ENCODE measurements around the gene SIM2. TPM values are rescaled to one million over a fixed set of nuclear protein-coding genes. Genes with fewer than 3 reads are reported as not detected.

SIM2 gene
- total RNA-seq, 2 experiments from 2014 or later: 0.05 to 0.19 TPM

DNA sequence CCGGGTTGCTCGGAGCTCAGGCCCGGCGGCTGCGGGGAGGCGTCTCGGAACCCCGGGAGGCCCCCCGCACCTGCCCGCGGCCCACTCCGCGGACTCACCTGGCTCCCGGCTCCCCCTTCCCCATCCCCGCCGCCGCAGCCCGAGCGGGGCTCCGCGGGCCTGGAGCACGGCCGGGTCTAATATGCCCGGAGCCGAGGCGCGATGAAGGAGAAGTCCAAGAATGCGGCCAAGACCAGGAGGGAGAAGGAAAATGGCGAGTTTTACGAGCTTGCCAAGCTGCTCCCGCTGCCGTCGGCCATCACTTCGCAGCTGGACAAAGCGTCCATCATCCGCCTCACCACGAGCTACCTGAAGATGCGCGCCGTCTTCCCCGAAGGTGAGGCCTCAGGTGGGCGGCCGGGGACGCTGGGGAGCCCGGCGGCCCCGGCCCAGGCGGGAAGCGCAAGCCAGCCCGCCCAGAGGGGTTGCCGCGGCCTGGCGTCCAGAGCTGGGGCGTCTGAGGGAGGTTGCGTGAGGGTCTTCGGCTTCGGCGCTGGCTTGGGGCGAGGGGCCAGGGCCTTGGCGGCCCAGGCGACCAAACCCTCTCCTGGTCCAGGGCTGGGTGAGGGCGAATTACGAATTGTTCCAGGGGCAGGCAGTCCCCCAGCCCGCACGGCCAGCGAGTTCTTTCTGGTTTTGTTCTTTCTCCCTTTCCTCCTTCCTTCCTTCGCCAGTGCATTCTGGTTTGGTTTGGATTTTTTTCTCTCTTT, 805 bp downstream of the SIM2 start:
- Mint-ChIP-seq H3K4me3 (peak overlapping the region; percentile 32), H3K36me3 (ENCODE audit: low read depth) (peaks cover 2% of the 10 kb centered on the region), H3K27ac (peak overlapping the region; percentile 55), H3K4me1 (peaks cover 14% of the 10 kb centered on the region), H3K27me3 (peaks cover 76% of the 10 kb centered on the region), H3K9me3 (no peaks in the 10 kb centered on the region)
- DNase-seq: no peak
- ChIA-PET CTCF (no interaction called here), POLR2A (no interaction called here)

DNA sequence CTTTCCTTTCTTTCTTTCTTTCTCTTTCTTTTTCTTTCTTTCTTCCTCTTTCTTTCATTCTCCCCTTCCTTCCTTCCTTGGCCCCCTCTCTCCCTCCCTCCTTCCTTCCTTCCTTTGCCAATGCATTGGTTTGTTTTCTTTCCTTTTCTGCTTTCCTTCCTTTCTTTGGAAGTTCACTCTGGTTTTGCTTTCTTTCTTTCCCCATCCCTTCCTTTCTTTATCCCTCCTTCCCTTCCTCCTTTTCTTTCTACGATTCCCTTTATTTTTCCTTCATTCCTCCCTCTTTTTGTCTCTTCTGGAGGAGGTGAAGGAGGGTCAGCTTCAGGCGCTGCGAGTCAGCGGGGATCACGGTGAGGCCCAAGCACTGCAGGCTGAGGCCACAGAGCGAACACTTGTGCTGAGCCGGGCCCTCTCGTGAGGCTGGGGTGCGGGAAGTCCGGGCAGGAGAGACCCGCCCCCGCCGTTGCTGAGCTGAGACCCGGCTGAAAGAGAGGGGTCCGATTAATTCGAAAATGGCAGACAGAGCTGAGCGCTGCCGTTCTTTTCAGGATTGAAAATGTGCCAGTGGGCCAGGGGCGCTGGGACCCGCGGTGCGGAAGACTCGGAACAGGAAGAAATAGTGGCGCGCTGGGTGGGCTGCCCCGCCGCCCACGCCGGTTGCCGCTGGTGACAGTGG, 1.5 kb downstream of the SIM2 start:
- Mint-ChIP-seq H3K9me3 (no peaks in the 10 kb centered on the region), H3K27me3 (peaks cover 76% of the 10 kb centered on the region), H3K27ac (peak overlapping the region; percentile 55), H3K4me1 (peaks cover 14% of the 10 kb centered on the region), H3K4me3 (peak overlapping the region; percentile 32), H3K36me3 (ENCODE audit: low read depth) (peaks cover 2% of the 10 kb centered on the region)
- ChIA-PET CTCF (no interaction called here), POLR2A (no interaction called here)
- DNase-seq: no peak

DNA sequence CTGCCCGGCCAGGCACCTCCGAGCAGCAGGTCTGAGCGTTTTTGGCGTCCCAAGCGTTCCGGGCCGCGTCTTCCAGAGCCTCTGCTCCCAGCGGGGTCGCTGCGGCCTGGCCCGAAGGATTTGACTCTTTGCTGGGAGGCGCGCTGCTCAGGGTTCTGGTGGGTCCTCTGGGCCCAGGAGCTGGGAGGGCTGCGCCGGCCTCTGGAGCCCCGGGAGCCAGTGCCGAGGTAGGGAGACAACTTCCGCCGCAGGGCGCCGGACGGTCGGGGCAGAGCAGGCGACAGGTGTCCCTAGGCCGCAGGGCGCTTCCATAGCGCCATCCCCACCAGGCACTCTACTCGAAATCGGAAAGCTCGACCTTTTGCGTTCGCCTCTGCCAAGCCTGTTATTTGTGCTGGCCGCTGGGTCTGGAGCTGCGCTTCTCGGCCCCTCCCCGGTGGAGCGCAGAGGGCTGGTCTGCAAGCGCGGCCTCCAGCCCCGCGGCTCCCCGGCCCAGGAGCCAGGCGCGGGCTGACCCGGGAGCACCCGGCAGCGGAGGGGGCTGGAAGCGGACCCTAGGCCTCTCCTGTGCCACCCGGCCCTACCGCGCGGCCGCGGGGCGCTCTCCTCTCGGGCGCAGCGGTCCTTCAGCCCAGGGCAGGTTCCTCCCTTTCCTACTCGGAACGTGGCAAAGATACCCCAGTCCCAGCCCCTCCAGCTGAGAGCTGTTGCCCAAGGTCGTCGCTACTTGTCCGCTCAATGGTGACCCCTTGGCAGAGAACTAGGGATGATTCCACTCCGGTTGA, 2.2 kb downstream of the SIM2 start:
- POLR2A ChIA-PET: no interaction called here
- peaks cover 76% of the 10 kb centered on the region for H3K27me3 Mint-ChIP-seq
- H3K4me1 Mint-ChIP-seq: peaks cover 15% of the 10 kb centered on the region
- H3K4me3 Mint-ChIP-seq: peak overlapping the region; percentile 30
- DNase-seq: no peak
- H3K36me3 Mint-ChIP-seq (ENCODE audit: low read depth): peaks cover 2% of the 10 kb centered on the region
- no peak overlapping the region for H3K27ac Mint-ChIP-seq
- CTCF ChIA-PET: interaction anchor here (1.8 kb wide), 1 partner anchor 10 kb away, joined by 5 read pairs; no protein-coding TSS in a partner anchor
- H3K9me3 Mint-ChIP-seq: no peaks in the 10 kb centered on the region

DNA sequence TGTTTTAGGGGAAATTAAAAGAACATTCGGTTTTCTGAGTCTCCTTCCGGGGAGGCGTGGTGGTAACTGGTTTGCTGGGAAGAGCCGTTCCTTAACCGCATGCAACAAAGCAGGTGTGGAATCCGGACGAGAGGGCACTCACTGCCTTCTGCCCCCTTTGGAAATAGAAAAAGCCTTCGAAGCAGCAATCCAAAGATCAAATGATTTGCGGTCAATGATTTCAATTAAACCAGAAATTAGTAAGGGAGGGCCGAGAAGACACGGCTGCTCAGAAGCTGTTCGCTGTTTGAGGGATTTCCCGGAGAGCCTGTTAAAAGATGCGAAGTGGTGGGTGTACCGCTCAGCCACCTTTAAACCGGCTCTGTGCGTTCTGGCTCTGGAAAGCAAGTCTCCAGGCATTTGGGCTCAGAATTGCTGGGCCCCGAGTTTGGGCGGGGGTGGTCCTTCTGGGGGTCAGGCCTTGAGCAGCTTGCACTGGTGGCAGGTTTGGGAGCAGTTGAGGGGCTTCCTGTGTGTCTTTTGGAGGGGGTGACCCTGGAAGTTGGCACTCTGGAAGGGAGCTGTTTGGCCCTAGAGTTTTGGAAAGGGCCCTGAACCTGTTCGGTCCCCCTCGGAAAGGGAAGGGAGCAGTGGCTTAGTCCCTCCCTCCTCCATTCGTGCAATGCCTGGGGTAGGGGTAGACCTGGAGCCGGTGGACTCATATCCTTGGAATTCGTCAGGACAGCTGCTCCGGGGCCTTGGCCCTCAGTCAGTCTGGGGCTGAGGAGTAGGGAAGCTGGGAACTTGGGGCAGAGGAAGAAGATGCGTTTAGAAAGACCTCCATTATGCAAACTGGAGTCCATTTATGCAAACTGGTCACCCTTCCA, 3.1 kb downstream of the SIM2 start:
- Mint-ChIP-seq H3K27ac (no peak overlapping the region), H3K4me1 (peaks cover 22% of the 10 kb centered on the region), H3K27me3 (peaks cover 76% of the 10 kb centered on the region), H3K4me3 (peak overlapping the region; percentile 30), H3K9me3 (no peaks in the 10 kb centered on the region), H3K36me3 (ENCODE audit: low read depth) (peaks cover 2% of the 10 kb centered on the region)
- no peak for DNase-seq
- ChIA-PET POLR2A (no interaction called here), CTCF (interaction anchor here (1.8 kb wide), 1 partner anchor 9 kb away, joined by 5 read pairs; no protein-coding TSS in a partner anchor)

DNA sequence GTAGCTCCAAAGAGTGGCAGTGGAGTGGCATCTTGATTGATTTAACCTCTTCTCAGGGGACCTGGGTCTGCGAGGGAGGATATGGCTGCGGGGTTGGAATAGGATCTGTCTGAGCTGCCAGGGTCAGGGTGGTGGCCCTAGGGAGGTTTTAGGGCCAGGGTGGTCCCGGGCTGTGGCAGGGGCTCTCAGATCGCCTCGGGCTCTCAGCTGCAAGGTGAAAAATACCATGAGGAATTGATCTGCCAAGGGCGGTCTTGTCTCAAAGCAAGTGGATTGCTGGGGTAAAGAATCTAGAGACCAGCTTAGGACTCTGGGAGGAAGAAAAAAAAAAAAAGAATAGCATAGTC, 3.7 kb downstream of the SIM2 start:
- peaks cover 2% of the 10 kb centered on the region for H3K36me3 Mint-ChIP-seq (ENCODE audit: low read depth)
- ChIA-PET POLR2A (no interaction called here), CTCF (interaction anchor here (1.8 kb wide), 1 partner anchor 8 kb away, joined by 5 read pairs; no protein-coding TSS in a partner anchor)
- H3K27me3 Mint-ChIP-seq: peaks cover 75% of the 10 kb centered on the region
- H3K4me3 Mint-ChIP-seq: no peak overlapping the region
- no peak for DNase-seq
- H3K27ac Mint-ChIP-seq: no peak overlapping the region
- H3K9me3 Mint-ChIP-seq: no peaks in the 10 kb centered on the region
- peaks cover 25% of the 10 kb centered on the region for H3K4me1 Mint-ChIP-seq

DNA sequence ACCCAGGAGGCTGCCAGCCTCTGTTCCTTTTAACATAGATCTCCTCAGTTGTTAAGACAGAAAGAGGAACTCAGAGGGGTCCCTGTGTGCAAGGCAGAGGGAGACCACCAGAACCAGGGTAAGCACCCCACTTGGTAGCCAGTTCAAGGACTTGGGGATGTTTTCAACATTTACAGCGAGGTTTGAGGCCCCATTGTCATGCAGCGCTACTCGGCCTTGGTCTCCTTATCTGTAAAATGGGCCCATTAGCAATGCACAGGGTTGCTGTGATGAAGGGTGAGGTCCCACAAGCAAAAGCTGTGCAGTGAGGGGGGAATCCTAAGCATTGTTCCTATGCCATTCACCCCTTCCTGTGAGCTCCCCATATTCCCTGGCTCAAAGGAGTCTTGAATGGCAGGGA, 4.2 kb downstream of the SIM2 start:
- no peak overlapping the region for H3K27ac Mint-ChIP-seq
- DNase-seq: no peak
- no peaks in the 10 kb centered on the region for H3K9me3 Mint-ChIP-seq
- CTCF ChIA-PET: interaction anchor here (1.8 kb wide), 1 partner anchor 8 kb away, joined by 5 read pairs; no protein-coding TSS in a partner anchor
- POLR2A ChIA-PET: no interaction called here
- peaks cover 25% of the 10 kb centered on the region for H3K4me1 Mint-ChIP-seq
- peaks cover 2% of the 10 kb centered on the region for H3K36me3 Mint-ChIP-seq (ENCODE audit: low read depth)
- peaks cover 73% of the 10 kb centered on the region for H3K27me3 Mint-ChIP-seq
- no peak overlapping the region for H3K4me3 Mint-ChIP-seq

DNA sequence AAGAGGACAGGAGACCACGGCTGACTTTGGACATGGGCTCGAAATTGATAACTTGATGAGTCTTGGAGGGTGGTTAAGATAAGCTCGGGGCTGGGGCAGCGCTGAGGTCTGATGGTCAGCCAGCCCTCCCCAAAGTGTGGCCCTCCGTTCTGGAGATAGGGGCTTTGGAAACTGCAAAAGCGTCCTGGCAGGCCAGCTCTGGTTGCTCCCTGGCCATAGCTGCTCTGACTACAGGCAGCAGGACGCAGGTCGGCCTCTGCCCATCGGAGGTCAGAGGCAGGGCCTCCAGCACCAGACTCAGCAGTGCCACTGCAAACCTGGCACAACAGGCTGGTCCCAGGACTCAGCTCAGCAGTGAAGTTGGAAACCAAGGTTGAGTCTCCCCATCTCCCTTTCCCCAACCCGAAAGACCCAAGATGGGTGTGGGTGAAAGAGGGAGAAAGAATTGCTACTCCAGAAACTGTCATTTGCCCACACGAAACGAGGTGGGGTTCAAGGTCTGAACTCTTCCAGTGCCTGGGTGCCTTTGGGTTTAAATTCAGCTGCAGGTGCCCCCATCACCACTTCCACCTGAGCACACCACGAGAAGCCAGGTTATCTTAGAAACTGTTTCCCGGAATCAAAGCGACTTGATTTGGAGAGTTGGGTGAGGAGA, 4.8 kb downstream of the SIM2 start:
- Mint-ChIP-seq H3K9me3 (no peaks in the 10 kb centered on the region), H3K27me3 (peaks cover 78% of the 10 kb centered on the region), H3K4me1 (peaks cover 29% of the 10 kb centered on the region), H3K4me3 (no peak overlapping the region), H3K36me3 (ENCODE audit: low read depth) (peaks cover 5% of the 10 kb centered on the region), H3K27ac (no peak overlapping the region)
- CTCF ChIA-PET: no interaction called here
- DNase-seq: no peak
- POLR2A ChIA-PET: no interaction called here

DNA sequence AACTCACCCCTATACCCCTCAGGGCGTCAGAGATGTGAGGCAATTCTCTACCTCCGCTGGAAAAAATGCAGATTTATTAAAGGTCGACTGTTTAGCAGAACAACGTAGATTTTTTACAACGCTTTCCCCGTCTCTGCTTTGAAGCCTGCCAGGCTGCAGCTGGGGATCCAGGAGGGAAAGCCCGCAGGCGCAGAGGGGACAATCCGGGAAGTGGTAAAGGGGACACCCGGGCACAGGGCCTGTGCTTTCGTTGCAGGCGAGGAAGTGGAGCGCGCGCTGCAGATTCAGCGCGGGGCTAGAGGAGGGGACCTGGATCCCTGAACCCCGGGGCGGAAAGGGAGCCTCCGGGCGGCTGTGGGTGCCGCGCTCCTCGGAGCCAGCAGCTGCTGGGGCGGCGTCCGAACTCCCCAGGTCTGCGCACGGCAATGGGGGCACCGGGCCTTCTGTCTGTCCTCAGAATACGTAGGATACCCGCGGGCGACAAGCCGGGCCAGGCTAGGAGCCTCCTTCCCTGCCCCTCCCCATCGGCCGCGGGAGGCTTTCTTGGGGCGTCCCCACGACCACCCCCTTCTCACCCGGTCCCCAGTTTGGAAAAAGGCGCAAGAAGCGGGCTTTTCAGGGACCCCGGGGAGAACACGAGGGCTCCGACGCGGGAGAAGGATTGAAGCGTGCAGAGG, 5.5 kb downstream of the SIM2 start:
- Mint-ChIP-seq H3K4me1 (peaks cover 30% of the 10 kb centered on the region), H3K27me3 (peaks cover 80% of the 10 kb centered on the region), H3K36me3 (ENCODE audit: low read depth) (peaks cover 5% of the 10 kb centered on the region), H3K9me3 (no peaks in the 10 kb centered on the region), H3K4me3 (no peak overlapping the region), H3K27ac (no peak overlapping the region)
- DNase-seq: no peak
- ChIA-PET CTCF (no interaction called here), POLR2A (no interaction called here)

DNA sequence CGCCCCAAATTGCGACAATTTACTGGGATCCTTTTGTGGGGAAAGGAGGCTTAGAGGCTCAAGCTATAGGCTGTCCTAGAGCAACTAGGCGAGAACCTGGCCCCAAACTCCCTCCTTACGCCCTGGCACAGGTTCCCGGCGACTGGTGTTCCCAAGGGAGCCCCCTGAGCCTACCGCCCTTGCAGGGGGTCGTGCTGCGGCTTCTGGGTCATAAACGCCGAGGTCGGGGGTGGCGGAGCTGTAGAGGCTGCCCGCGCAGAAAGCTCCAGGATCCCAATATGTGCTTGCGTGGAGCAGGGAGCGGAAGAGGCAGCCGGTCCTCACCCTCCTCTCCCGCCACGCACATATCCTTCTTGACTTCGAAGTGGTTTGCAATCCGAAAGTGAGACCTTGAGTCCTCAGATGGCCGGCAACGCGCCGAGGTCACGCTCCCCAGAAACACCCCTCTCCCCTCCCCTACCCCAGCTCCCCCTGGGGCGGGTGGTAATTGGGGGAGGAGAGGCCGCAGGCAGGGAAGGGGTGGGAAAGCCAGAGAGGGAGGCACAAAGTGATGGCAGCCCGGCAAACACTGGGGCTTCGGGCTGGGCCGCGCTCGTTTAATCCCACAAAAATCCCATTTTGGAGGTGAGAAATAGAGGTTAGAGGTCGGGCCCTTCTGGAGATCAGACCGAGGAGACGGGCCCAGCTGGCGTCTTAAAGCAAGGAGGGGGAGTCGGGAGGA, 6.2 kb downstream of the SIM2 start:
- ChIA-PET CTCF (no interaction called here), POLR2A (no interaction called here)
- no peak for DNase-seq
- Mint-ChIP-seq H3K27ac (peak overlapping the region; percentile 5), H3K4me3 (no peak overlapping the region), H3K36me3 (ENCODE audit: low read depth) (peaks cover 4% of the 10 kb centered on the region), H3K27me3 (peaks cover 85% of the 10 kb centered on the region), H3K4me1 (peaks cover 30% of the 10 kb centered on the region), H3K9me3 (no peaks in the 10 kb centered on the region)

DNA sequence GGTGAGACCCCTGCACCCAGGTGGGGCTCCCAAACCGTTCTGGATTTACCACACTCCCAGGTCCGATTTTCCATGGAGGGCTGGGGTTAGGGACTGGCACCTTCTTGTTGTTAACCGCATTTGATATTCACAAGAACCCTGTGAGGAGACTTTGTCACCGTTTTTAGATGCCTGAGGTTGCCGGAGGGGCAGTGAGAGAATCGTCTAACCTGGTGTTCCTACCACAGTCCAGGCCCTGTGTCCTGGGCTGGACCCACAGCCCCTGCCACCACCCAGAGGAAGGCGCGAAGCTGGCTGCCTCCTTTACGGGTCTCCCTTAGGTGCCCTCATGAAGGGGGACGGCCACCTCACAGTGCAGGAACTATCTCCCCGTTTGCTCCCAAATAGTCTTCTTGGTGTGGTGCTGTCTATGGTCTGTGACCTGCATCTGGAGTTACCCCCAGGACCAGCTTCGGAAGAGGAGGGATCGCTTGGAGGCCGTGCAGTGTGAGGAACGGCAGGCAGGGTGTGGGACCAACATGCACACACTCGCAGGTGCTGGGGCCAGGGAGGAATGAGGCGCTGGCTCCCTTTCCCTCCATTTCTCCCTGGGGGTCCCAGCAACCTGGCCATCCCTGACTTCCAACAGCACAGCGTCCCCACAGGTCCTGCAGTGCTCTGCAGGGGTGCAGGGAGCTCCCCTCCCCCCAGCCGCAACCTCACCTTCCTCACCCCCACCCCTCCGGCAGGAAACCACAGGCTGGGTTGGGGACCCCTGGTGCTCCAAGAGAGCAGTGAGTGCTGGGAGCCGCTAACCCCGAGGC, 7.0 kb downstream of the SIM2 start:
- H3K4me1 Mint-ChIP-seq: peaks cover 24% of the 10 kb centered on the region
- no peak overlapping the region for H3K4me3 Mint-ChIP-seq
- no peak overlapping the region for H3K27ac Mint-ChIP-seq
- CTCF ChIA-PET: interaction anchor here (0.7 kb wide), 1 partner anchor 14 kb away, joined by 3 read pairs; no protein-coding TSS in a partner anchor
- POLR2A ChIA-PET: no interaction called here
- H3K36me3 Mint-ChIP-seq (ENCODE audit: low read depth): peaks cover 3% of the 10 kb centered on the region
- peaks cover 85% of the 10 kb centered on the region for H3K27me3 Mint-ChIP-seq
- no peaks in the 10 kb centered on the region for H3K9me3 Mint-ChIP-seq
- no peak for DNase-seq

DNA sequence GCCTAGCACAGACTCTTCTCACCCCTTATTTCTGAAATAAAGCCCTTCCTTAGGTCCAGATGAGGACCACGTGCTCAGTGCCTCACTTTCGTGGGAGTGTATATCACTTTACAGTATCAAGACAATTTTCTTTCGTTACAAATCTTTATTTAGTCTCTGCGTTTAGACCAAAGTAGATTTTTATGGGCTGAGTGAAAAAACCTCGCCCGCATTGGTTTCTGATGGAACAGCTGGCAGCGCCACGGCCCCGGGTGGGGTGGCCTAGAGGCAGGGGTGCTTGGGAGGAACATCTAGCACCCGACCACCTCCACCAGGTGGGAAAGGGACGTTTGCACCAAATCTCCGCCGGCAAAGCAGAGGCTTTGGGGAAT, 7.6 kb downstream of the SIM2 start:
- Mint-ChIP-seq H3K27ac (no peak overlapping the region), H3K27me3 (peaks cover 87% of the 10 kb centered on the region), H3K9me3 (no peaks in the 10 kb centered on the region), H3K4me3 (no peak overlapping the region), H3K4me1 (peaks cover 23% of the 10 kb centered on the region), H3K36me3 (ENCODE audit: low read depth) (peaks cover 3% of the 10 kb centered on the region)
- CTCF ChIA-PET: interaction anchor here (0.7 kb wide), 1 partner anchor 15 kb away, joined by 3 read pairs; no protein-coding TSS in a partner anchor
- no peak for DNase-seq
- POLR2A ChIA-PET: no interaction called here

Data from activated CD4-positive, alpha-beta T cell treated with anti-CD3 and anti-CD28 coated beads, Interleukin-2, amount 10 ng/mL, durations not matched to agents 7 days and 5 days (primary cell).